GM19099 (cell line): ENCODE results near the gene KLK13.

ENCODE experiments used
- POLR2A ChIP-seq: IDR thresholded peaks from 3 replicates; pipeline ENCODE4 v1.6.1; 2011; ENCODE audit warnings: low read depth; ENCODE audit not compliant: insufficient read length; ENCODE audit errors: extremely low read depth

KLK13 gene

DNA sequence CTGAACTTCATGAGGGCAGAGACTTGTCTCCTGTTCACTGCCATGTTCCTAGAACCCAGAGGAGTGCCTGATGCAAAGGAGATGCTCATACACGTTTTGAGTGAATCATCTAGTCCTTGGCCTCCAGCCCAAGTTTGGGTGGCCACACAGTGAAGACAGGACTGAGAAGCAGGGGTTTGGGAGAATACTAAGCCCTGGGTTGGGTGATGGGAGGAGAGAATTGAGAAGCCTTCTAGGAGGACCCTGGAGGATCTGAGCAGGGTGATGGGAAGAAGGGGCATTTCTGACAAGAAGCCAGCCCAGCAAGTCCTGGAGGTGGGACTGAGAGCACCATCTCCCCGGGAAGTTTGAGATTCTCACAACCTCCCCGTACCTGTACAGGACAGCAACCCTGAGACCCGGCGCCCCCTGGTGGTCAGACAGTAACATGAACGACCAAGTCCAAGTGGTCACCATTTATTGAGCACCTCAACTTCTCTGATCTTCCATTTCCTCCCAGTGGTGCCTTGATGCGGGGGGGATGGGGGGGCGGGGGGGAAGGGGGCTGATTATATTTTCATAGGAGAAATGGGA, 32.4 kb upstream of the KLK13 start:
- no peak for TF ChIP-seq POLR2A

DNA sequence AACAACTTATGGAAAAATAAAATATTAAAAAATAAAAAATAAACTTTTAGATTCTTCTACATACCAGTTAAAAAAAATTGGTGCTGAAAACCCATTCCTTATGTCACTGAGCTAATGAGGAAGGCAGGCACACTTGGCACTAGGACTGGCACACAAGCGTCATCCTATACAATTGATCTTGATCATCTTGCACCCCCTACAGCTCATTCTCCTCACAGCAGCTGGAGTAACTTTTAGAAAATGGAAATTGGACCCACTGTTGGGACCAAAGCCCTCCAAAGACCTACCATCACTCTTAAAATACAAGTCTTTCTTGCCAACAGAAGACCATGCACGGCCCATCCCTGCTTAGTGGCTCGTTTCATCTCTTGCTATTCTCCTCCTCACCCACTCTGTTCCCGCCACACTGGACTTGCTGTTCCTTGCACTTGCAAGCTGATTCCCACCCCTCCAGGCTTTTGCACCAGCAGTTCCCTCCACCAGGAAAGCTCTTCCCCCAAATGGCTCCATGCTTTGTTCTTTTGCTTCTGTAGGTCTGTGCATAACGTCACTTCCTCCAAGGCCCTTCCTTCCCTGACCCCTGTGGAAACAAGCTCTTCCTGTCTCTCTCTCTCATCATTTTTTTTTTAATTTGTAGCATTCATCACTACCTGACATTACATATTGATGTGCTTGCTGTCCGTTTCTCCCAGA, 31.7 kb upstream of the KLK13 start:
- TF ChIP-seq POLR2A: no peak

DNA sequence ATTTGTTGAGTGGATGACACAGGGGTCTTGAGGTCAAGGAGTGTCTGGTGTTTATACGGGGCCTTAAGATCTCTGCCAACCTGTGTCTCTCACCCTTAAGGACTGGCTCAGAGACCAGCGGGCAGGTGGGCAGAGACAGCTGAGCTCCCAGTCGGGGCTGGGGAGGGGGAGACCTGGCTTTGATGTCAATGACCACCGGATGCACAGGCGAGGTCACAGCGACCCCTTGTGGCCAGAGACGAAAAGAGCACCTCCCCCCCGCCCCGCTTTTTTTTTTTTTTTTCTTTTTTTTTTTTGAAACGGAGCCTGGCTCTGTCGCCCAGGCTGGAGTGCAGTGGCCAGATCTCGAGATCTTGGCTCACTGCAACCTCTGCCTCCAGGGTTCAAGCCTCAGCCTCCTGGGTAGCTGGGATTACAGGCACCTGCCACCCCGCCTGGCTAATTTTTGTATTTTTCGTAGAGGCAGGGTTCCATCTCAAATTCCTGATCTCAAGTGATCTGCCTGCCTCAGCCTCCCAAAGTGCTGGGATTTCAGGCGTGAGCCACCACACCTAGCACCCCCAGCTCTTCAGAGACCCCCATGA, 29.9 kb upstream of the KLK13 start:
- no peak for TF ChIP-seq POLR2A

DNA sequence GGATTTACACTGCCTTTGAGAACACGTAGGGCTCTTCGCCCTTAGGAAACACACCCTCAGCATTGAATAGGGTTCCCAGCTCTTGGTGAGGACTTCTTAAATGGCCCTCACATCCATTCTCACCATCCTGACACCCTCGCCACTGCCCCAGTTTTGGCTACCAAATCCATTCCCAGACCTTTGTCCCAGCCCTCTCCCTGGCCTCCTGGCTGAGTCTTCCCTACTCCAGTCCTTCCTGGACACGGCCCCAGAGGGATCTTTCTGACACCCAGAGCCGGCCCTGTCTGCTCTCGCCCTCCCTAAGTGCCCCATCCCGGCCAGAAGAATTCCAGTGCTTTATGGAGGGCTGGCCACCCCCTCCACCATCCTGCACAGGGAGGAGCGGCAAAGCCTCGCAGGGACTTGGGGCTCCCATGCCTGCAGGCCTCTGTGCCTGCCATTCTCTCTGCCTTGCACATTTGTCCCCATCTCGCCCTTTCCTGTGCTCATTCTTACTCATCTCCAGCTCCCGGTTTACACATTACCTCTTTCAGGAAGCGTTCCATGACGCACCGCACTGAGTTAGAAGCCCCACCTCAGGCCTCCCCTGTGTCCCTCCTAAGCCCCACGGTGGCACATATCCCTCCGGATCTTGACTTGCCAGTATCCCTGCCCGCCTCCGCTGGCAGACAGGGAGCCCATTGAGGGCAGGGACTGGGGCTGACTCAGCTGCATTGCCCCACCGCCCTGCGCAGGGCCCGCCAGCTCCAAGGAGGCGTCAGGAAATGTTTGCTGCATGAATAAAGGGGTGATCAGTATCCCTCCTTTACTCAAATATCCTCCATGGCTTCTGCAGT, 28.8 kb upstream of the KLK13 start:
- no peak for TF ChIP-seq POLR2A

DNA sequence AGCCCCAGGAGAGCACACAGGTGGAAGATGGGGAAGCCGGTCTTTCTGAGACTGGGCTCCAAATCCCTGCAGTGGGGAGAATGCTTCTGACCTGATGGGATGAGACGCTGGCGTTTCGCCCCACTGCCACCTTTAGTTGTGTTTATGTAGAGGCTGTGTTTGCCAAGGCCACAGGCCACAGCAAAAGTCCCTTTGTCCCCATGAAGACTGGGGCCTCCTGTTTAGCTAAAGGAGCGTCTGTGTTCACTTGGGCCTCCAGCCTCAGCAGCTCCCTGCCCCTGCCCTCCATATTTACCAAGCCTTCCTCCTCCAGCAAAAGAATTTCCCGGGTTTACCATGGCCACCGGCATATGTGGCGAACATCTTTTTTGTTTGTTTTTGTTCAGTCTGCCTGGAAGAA, 28.2 kb upstream of the KLK13 start:
- no peak for TF ChIP-seq POLR2A

DNA sequence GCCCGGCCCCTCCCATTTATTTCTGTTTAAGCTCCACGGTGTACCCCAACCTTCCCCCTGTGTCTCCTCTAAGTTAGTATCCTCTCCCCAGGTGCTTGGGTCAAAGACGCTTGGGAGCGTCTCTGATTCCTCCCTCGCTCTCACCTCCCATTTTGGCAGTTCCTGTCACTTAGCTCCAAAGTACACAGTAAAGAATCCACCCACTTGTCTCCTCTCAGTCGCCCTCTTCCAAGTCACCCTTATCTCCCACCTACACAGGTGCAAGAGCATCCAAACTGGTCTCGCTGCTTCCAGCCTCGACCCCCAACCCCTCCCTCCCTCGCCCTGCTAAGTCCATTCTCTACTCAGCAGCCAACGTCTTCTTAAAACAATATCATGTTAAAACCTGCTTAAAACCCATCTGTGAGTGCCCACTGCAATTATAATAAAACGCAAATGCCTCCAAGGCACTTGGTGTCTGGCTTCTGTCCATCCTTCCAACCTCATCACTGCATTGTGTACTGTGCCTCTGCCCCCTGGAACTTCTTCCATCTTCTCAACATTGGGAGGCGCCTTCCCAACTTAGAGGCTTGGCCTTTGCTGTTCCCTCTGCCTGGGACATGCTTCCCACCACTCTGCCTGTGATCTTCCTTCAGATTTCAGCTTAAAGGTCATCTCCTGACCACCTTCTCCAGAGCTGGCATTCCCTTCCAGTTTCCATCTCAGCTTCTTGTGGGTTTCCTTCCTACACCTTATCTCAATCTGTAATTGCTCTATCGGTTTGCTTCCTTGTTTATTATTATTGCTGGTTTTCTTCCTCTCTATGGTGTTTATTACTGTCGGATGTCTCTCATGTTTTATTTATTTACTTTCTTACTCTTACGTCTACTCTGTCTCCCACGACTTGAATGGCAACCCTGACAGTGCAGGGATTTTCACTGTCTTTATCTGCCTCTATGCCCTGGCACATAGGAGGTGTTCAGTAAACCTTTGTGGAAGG, 27.3 kb upstream of the KLK13 start:
- TF ChIP-seq POLR2A: no peak

DNA sequence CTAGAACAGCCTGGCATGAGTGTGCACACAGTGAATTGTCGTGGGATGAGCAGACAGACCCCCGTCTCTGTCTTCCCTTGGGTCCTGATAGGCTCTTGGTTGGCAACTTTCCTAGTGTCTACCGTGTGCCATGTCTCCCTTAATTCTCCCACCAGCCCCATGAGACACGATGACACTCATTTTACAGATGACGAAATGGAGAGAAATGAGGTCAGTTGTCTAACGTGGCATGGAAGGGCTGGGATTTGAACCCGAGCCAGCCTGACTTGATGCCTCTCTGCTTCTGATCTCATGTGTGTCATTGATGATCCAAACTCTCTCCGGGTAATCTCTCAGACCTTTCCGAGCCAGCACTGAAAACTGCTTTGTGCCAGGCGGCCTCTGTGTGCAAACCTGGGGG, 26.2 kb upstream of the KLK13 start:
- no peak for TF ChIP-seq POLR2A

DNA sequence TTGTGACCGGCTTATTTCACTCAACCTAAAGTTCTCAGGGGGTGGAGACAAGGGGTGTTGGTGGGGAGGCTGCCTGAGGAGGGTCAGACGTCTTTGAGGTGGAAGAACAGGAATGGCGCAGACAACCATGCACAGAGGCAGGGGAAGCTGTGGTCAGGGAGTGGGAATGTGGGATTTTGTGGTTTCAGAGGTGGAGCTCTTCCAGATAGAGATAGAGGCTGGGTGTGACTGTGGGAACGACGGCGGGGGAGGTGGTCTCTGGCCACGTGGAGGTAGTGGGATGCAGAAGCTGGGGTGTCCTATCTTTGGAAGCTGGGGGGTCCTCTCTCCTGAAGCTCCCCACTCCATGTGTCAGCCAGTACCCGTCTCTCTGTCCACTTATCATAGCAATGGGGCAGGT, 25.6 kb upstream of the KLK13 start:
- no peak for TF ChIP-seq POLR2A

DNA sequence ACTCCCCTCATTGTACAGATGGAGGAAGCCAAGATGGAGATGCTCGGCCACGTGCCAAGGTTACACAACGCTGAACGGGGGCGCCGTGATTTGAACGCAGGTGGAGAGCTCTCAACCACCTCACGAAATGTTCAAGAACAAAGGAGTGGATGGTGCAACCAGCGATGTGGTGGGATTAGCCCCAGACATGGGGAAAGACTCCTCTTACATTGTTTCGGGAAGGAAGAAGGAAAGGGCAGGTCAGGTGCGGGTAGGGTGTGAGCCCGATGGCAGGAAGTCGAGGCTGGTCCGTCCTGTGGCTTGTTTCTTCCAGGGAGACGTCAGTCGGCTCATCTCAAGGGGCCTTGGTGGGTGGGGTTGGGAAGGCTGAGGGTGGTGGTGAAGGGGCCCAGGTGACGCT, 24.9 kb upstream of the KLK13 start:
- TF ChIP-seq POLR2A: no peak

DNA sequence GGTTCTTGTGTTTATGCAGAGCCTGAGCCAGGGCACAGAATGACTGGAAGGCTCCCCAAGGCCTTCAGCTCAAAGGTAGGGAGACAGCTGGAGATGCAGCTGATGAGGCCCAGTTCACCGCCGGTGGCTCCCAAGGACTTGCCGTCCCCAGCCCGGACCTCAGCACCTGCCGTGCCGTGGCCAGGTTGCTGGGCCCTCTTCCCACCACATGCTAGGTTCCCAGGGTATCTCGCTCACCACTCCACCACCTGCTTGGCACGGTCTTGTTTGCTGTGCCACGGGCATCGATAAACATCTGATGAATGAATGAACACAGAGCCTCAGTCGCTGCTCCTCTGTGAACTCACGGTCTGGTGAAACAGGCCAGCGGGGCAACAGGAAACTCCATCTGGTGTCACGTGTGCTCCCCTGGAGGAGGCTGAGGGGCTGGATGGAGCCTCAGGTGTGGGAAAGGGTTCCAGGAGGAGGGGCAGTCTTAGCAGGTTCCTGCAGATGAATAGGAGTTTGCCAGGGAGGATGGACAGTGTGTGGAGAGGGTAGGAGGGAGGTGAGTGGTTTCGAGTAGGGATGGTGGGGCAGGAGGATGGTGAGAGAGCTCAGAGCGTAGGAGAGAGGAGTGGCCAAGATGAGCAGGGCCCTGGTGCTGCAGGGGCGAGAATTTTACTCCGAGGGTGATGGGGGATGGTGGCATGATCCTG, 21.4 kb upstream of the KLK13 start:
- no peak for TF ChIP-seq POLR2A

DNA sequence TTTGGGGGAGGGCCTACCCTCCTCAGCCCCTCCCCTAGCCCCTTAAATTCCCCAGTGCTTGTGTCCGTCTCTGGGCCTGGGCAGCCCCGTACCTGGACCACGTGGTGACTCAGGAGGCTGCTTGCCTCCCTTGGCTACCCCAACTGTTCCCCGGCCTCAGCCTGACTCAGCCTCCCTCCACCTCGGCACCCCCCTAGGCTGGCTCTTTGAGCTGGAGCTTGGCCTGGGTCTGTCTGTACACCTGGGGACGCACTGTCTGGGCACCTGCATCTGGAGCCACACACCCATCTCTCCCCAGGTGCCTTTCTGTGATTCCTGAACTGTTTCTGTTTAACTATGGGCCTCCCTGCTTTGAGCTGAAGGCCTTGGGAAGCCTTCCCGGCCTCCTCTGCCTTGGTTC, 19.6 kb upstream of the KLK13 start:
- TF ChIP-seq POLR2A: no peak

DNA sequence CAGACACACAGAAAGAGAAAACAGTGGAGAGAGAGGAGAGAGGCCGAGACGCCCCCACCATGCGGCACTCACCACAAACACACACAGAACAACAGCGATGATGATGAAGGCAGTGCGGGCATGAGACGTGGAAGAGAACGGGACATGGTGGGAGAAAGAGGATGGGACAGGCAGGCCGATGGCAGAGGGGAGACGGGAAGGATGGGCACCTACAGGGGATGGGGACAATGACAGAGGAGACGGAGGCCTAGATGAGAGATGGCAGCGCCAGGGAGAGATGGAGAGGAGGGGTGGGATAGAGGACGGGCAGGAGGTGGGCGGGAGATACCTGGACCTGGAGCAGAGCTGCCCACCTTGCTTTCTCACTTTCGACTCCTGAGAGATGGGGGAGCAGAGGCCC, 18.9 kb upstream of the KLK13 start:
- TF ChIP-seq POLR2A: no peak

DNA sequence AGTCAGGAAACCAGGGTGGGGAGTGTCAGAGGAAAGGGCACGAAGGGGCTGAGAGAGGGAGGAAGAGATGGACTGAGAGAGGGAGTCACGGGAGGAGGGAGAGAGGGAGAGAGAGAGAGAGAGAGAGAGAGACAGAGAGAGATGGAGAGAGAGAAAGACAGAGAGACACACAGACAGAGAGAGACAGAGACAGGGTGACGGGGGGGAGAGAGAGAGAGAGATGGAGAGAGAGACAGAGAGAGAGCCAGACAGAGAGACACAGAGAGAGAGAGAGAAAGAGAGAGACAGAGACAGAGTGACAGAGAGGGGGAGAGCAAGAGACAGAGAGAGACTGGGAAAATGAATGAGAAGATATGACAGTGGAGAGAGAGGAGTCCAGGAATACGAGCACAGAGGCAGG, 18.3 kb upstream of the KLK13 start:
- no peak for TF ChIP-seq POLR2A

DNA sequence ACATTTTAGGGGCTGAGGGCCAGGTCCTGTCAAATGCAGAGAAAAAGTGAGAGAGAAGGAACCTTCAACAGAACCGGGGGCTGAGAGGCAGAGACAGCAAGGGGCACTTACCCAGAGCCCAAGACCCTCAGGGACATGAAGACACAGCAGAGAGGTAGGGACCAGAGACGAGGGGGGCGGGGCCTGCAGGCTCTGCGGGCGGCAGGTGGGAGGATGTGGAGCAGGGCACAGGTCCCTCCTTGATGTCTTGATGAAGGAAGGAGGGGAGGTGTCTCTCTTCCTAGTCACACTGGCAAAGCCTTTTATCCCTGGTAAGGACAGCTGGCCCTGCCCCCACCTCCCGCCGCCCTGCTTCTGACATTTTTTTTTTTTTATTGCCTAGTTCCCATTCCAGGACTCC, 17.7 kb upstream of the KLK13 start, which contains the start of gene KLK14:
Gene KLK14, minus strand, starts transcription at position 277 of the 400 bp plus-strand sequence. Its CDS starts 273 bp downstream, at position 4.
- TF ChIP-seq POLR2A: no peak
